ENCODE results near the gene MIAT. TPM values are rescaled to one million over a fixed set of nuclear protein-coding genes. Genes with fewer than 3 reads are reported as not detected.

The MIAT gene
- polyA plus RNA-seq, 1 donor (not counting 4 experiments of a cell fraction or from before 2014, with no cell fraction given), result 0.04 TPM

GRCh38 chr22:26642465-26643417 is 14.6 kb upstream of the MIAT start:
- Histone ChIP-seq H3K4me2 (ENCODE audit: control insufficient read depth, extremely low read depth, insufficient read depth, low read depth, low read length) (no peak overlapping the region), H3K79me2 (ENCODE audit: control insufficient read depth, insufficient read depth, low read length) (no peaks in the 10 kb centered on the region), H3K27ac (ENCODE audit: control insufficient read depth, insufficient read depth, low read length) (no peak overlapping the region), H3K4me3 (ENCODE audit: control insufficient read depth in 2 of 3, extremely low read depth in 1 of 3, insufficient read depth in 2 of 3, low read depth in 1 of 3, low read length in 3 of 3) (no peak overlapping the region), H4K20me1 (ENCODE audit: control insufficient read depth, extremely low read depth, insufficient read depth, low read length) (no peaks in the 10 kb centered on the region), H3K4me1 (ENCODE audit: control insufficient read depth, extremely low read depth, insufficient read depth, low read length) (peaks cover 7% of the 10 kb centered on the region), H3K9me1 (ENCODE audit: control insufficient read depth, extremely low read depth, insufficient read depth, low read length) (no peaks in the 10 kb centered on the region), H3K9me3 (ENCODE audit: control insufficient read depth, low read depth, low read length) (no peaks in the 10 kb centered on the region), H2AFZ (ENCODE audit: control insufficient read depth, low read length) (no peak overlapping the region), H3K36me3 (ENCODE audit: control insufficient read depth in 2 of 2, extremely low read depth in 1 of 2, insufficient read depth in 2 of 2, low read length in 2 of 2) (no peaks in the 10 kb centered on the region), H3K9ac (ENCODE audit: control insufficient read depth, extremely low read depth, insufficient read depth, low read length) (no peak overlapping the region), H3K27me3 (ENCODE audit: control insufficient read depth, extremely low read depth, insufficient read depth, low read length) (peaks cover 21% of the 10 kb centered on the region)
- dilution Hi-C loops (cut with MboI; ENCODE audit: extremely low pct_ligation_motif_present, low sequenced_read_pairs), result no loop called here
- no peak for FAIRE-seq
- no peak for TF ChIP-seq EZH2 (IDR thresholded peaks at IDR 0.05; ENCODE audit: low read length)
- no peak for TF ChIP-seq CTCF (optimal IDR thresholded peaks at IDR 0.05 in 1 of 3, IDR thresholded peaks at IDR 0.05 in 1 of 3, conservative IDR thresholded peaks at IDR 0.05 in 1 of 3; ENCODE audit: extremely low read depth in 1 of 3, insufficient read depth in 2 of 3, low read length in 3 of 3)
- no peak for DNase-seq (ENCODE audit: low read depth, low spot score)

- DNase-seq (ENCODE audit: low read depth, low spot score) (no peak), FAIRE-seq (no peak)
- no peak overlapping the region for H3K4me2 ChIP-seq (ENCODE audit: control insufficient read depth, extremely low read depth, insufficient read depth, low read depth, low read length)
- no peaks in the 10 kb centered on the region for H3K9me3 ChIP-seq (ENCODE audit: control insufficient read depth, low read depth, low read length)
- no peak overlapping the region for H3K9ac ChIP-seq (ENCODE audit: control insufficient read depth, extremely low read depth, insufficient read depth, low read length)
- H3K79me2 ChIP-seq (ENCODE audit: control insufficient read depth, insufficient read depth, low read length), result no peaks in the 10 kb centered on the region
- peaks cover 28% of the 10 kb centered on the region for H3K27me3 ChIP-seq (ENCODE audit: control insufficient read depth, extremely low read depth, insufficient read depth, low read length)
- TF ChIP-seq CTCF (optimal IDR thresholded peaks at IDR 0.05 in 1 of 3, IDR thresholded peaks at IDR 0.05 in 1 of 3, conservative IDR thresholded peaks at IDR 0.05 in 1 of 3; ENCODE audit: extremely low read depth in 1 of 3, insufficient read depth in 2 of 3, low read length in 3 of 3) (no peak), EZH2 (IDR thresholded peaks at IDR 0.05; ENCODE audit: low read length) (no peak)
- no peaks in the 10 kb centered on the region for H3K9me1 ChIP-seq (ENCODE audit: control insufficient read depth, extremely low read depth, insufficient read depth, low read length)
- H3K4me3 ChIP-seq (ENCODE audit: control insufficient read depth in 2 of 3, extremely low read depth in 1 of 3, insufficient read depth in 2 of 3, low read depth in 1 of 3, low read length in 3 of 3), result no peak overlapping the region
- no peak overlapping the region for H3K27ac ChIP-seq (ENCODE audit: control insufficient read depth, insufficient read depth, low read length)
- no peaks in the 10 kb centered on the region for H4K20me1 ChIP-seq (ENCODE audit: control insufficient read depth, extremely low read depth, insufficient read depth, low read length)
- no peaks in the 10 kb centered on the region for H3K36me3 ChIP-seq (ENCODE audit: control insufficient read depth in 2 of 2, extremely low read depth in 1 of 2, insufficient read depth in 2 of 2, low read length in 2 of 2)
- peaks cover 7% of the 10 kb centered on the region for H3K4me1 ChIP-seq (ENCODE audit: control insufficient read depth, extremely low read depth, insufficient read depth, low read length)
- no peak overlapping the region for H2AFZ ChIP-seq (ENCODE audit: control insufficient read depth, low read length)
- dilution Hi-C loops (cut with MboI; ENCODE audit: extremely low pct_ligation_motif_present, low sequenced_read_pairs), result no loop called here
Observed at GRCh38 chr22:26643418-26644100, 13.8 kb upstream of the MIAT start.
